ENCODE data around the gene MPPED2. TPM values are rescaled to one million over a fixed set of nuclear protein-coding genes. Genes with fewer than 3 reads are reported as not detected.

Gene MPPED2
- total RNA-seq, 1 donor = not detected

GRCh38 chr11:30454111-30454510 lies 132.0 kb downstream of the MPPED2 start:
- DNase-seq (ENCODE audit: low read depth) = no peak
- TF ChIP-seq CTCF (IDR thresholded peaks at IDR 0.05; ENCODE audit: insufficient read depth, low read depth, low read length) = no peak
- no peak overlapping the region for H3K4me3 ChIP-seq (ENCODE audit: low read depth, low read length)

GRCh38 chr11:30453705-30454104 lies 132.4 kb downstream of the MPPED2 start:
- TF ChIP-seq CTCF (IDR thresholded peaks at IDR 0.05; ENCODE audit: insufficient read depth, low read depth, low read length) = no peak
- DNase-seq (ENCODE audit: low read depth) = no peak
- no peak overlapping the region for H3K4me3 ChIP-seq (ENCODE audit: low read depth, low read length)

GRCh38 chr11:30452842-30453241 lies 133.3 kb downstream of the MPPED2 start:
- TF ChIP-seq CTCF (IDR thresholded peaks at IDR 0.05; ENCODE audit: insufficient read depth, low read depth, low read length) = no peak

GRCh38 chr11:30452114-30452513 lies 134.0 kb downstream of the MPPED2 start:
- TF ChIP-seq CTCF (IDR thresholded peaks at IDR 0.05; ENCODE audit: insufficient read depth, low read depth, low read length) = no peak

More at GRCh38 chr11:30452842-30453241, 133.3 kb downstream of the MPPED2 start:
- no peak overlapping the region for H3K4me3 ChIP-seq (ENCODE audit: low read depth, low read length)
- no peak for DNase-seq (ENCODE audit: low read depth)

GRCh38 chr11:30451626-30452025 lies 134.5 kb downstream of the MPPED2 start:
- TF ChIP-seq CTCF (IDR thresholded peaks at IDR 0.05; ENCODE audit: insufficient read depth, low read depth, low read length) = no peak
- DNase-seq (ENCODE audit: low read depth) = no peak
- no peak overlapping the region for H3K4me3 ChIP-seq (ENCODE audit: low read depth, low read length)

More at GRCh38 chr11:30452114-30452513, 134.0 kb downstream of the MPPED2 start:
- H3K4me3 ChIP-seq (ENCODE audit: low read depth, low read length) = no peak overlapping the region
- no peak for DNase-seq (ENCODE audit: low read depth)

GRCh38 chr11:30451167-30451566 lies 135.0 kb downstream of the MPPED2 start:
- DNase-seq (ENCODE audit: low read depth) = no peak
- TF ChIP-seq CTCF (IDR thresholded peaks at IDR 0.05; ENCODE audit: insufficient read depth, low read depth, low read length) = no peak
- H3K4me3 ChIP-seq (ENCODE audit: low read depth, low read length) = no peak overlapping the region

GRCh38 chr11:30447058-30447640 lies 139.0 kb downstream of the MPPED2 start:
- H3K4me3 ChIP-seq (ENCODE audit: low read depth, low read length) = no peak overlapping the region
- no peak for DNase-seq (ENCODE audit: low read depth)
- no peak for TF ChIP-seq CTCF (IDR thresholded peaks at IDR 0.05; ENCODE audit: insufficient read depth, low read depth, low read length)

All from fibroblast of villous mesenchyme (primary cell).